ENCODE data around the gene LORICRIN. TPM values are rescaled to one million over a fixed set of nuclear protein-coding genes. Genes with fewer than 3 reads are reported as not detected.

Gene LORICRIN
- polyA plus RNA-seq, 1 of the 3 experiments (the other 2 are of a cell fraction): not detected

- no peak overlapping the region for H3K9ac ChIP-seq
- no peak overlapping the region for H3K4me2 ChIP-seq
- H4K20me1 ChIP-seq (ENCODE audit: insufficient read depth): no peaks in the 10 kb centered on the region
- TF ChIP-seq POLR2AphosphoS5 (IDR thresholded peaks at IDR 0.05; ENCODE audit: low read depth, low read length) (no peak), IRF3 (IDR thresholded peaks at IDR 0.05; ENCODE audit: low read depth, low read length) (no peak), GABPA (IDR thresholded peaks at IDR 0.05; ENCODE audit: low read depth) (no peak), YY1 (IDR thresholded peaks at IDR 0.05; ENCODE audit: low read depth) (no peak), PBX3 (IDR thresholded peaks at IDR 0.05) (no peak), TCF12 (IDR thresholded peaks at IDR 0.05) (no peak), SIN3A (IDR thresholded peaks at IDR 0.05; ENCODE audit: borderline replicate concordance, low read depth, low read length) (no peak), JUND (IDR thresholded peaks at IDR 0.05) (no peak), TEAD4 (IDR thresholded peaks at IDR 0.05; ENCODE audit: borderline replicate concordance, insufficient read depth) (no peak), CHD2 (IDR thresholded peaks at IDR 0.05; ENCODE audit: low read length, partially characterized antibody) (no peak)
- no peak overlapping the region for H3K4me3 ChIP-seq (ENCODE audit: low read depth in 2 of 2, low read length in 1 of 2)
- ChIA-PET POLR2A (no interaction called here), CTCF (no interaction called here)
- H3K27me3 ChIP-seq (ENCODE audit: insufficient read depth): no peaks in the 10 kb centered on the region
- no peak for DNase-seq
- H3K9me3 ChIP-seq: no peaks in the 10 kb centered on the region
- no peaks in the 10 kb centered on the region for H3K4me1 ChIP-seq (ENCODE audit: control insufficient read depth in 1 of 2, insufficient read depth in 2 of 2, low read depth in 1 of 2, low read length in 1 of 2)
- 0% methylated on average over 1 of the region's 1 CpG for WGBS (ENCODE audit: low lambda C conversion rate)
- no peak overlapping the region for H3K27ac ChIP-seq (ENCODE audit: low read depth in 2 of 2, low read length in 1 of 2)
- H3K9me2 ChIP-seq: no peaks in the 10 kb centered on the region
- H3F3A ChIP-seq (replicated peaks; ENCODE audit: insufficient read depth): no peaks in the 10 kb centered on the region
- no peaks in the 10 kb centered on the region for H3K36me3 ChIP-seq (replicated peaks in 1 of 2; ENCODE audit: control insufficient read depth in 1 of 2, insufficient read depth in 2 of 2, low read length in 1 of 2)
- H3K79me2 ChIP-seq (ENCODE audit: insufficient read depth): no peaks in the 10 kb centered on the region
- no peak overlapping the region for H2AFZ ChIP-seq (ENCODE audit: low read depth)
These were observed 13.5 kb upstream of the LORICRIN start for GRCh38 chr1:153246018-153246417.

- H3K9me3 ChIP-seq: no peaks in the 10 kb centered on the region
- DNase-seq: no peak
- CTCF ChIA-PET: interaction anchor here (1.3 kb wide), 1 partner anchor 18 kb away, joined by 4 read pairs; no protein-coding TSS in a partner anchor
- H3K9ac ChIP-seq: no peak overlapping the region
- no peaks in the 10 kb centered on the region for H3K4me1 ChIP-seq (ENCODE audit: control insufficient read depth in 1 of 2, insufficient read depth in 2 of 2, low read depth in 1 of 2, low read length in 1 of 2)
- H3K36me3 ChIP-seq (replicated peaks in 1 of 2; ENCODE audit: control insufficient read depth in 1 of 2, insufficient read depth in 2 of 2, low read length in 1 of 2): no peaks in the 10 kb centered on the region
- no peak overlapping the region for H2AFZ ChIP-seq (ENCODE audit: low read depth)
- no peaks in the 10 kb centered on the region for H3K9me2 ChIP-seq
- no peak overlapping the region for H3K4me2 ChIP-seq
- H3K27me3 ChIP-seq (ENCODE audit: insufficient read depth): no peaks in the 10 kb centered on the region
- H3F3A ChIP-seq (replicated peaks; ENCODE audit: insufficient read depth): no peaks in the 10 kb centered on the region
- TF ChIP-seq RXRA (IDR thresholded peaks at IDR 0.05; ENCODE audit: borderline replicate concordance, low read depth) (no peak), TCF12 (IDR thresholded peaks at IDR 0.05) (no peak), RFX5 (IDR thresholded peaks at IDR 0.05; ENCODE audit: low read length) (no peak)
- no peaks in the 10 kb centered on the region for H4K20me1 ChIP-seq (ENCODE audit: insufficient read depth)
- no peak overlapping the region for H3K4me3 ChIP-seq (ENCODE audit: low read depth in 2 of 2, low read length in 1 of 2)
- no peak overlapping the region for H3K27ac ChIP-seq (ENCODE audit: low read depth in 2 of 2, low read length in 1 of 2)
- WGBS (ENCODE audit: low lambda C conversion rate): 0% methylated on average over 2 of the region's 2 CpGs
- H3K79me2 ChIP-seq (ENCODE audit: insufficient read depth): no peaks in the 10 kb centered on the region
- POLR2A ChIA-PET: no interaction called here
These were observed 12.7 kb upstream of the LORICRIN start for GRCh38 chr1:153246825-153247224.

All from SK-N-SH (cell line).